ENCODE measurements around the gene EML1. TPM values are rescaled to one million over a fixed set of nuclear protein-coding genes. Genes with fewer than 3 reads are reported as not detected.
A peak's percentile ranks its signal among the peaks of the same experiment; 100 is the strongest.

Gene EML1
- total RNA-seq, 4 donors from 2014 or later, result 12.5 to 19.1 (median 16.6) TPM

DNA sequence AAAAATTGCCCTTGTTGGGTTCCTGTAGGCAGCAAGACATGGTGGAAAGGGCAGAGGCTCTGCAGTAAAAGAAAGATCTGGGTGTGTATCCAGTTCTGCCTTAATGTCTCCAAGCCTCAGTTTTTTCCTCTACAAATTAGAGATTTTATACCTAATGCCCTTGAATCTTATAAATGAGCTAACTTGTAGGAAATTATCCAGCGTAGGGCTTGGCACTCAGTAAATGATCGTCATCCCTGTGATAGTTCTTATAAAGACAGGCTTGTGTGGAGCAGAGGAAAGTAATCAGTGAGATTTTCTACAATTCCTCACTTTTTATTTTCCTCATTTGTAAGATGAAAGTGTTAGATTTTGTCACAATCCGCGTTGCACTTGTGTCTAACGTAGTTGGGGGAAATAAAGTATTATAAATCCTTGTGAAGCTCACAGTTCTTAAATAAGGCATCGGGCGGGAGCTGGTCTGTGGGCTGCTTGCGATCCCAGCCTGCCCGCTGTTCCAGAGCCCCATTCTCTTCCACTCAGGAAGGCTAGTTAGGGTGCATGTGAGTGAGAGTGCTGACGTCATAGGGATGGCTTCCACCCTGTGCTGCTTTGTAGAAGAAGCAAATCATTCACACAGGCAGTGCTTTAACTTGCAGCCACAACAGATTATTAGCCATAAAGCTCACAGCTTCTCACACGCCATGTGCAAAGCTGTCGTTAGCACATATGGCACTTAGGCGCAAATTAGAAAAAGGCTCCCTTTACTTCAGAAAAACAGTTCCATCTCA lies 87.6 kb downstream of the EML1 start:
- H3K36me3 ChIP-seq, result no peaks in the 10 kb centered on the region
- in situ Hi-C loops (cut with MboI; ENCODE audit: low sequenced_read_pairs in 4 of 4) (loop anchor here in 3 of 4 donors (5.0 to 10.0 kb wide), 3 partner anchors 156 to 196 kb away; partner anchors contain the start of gene CYP46A1 (in 1 of the 3)), intact Hi-C loops (cut with DNase I; ENCODE audit: low total_unique reads) (no loop called here)
- no peak for ATAC-seq
- H3K4me1 ChIP-seq, result no peaks in the 10 kb centered on the region
- H3K27ac ChIP-seq, result no peak overlapping the region
- no peaks in the 10 kb centered on the region for H3K9me3 ChIP-seq
- H3K27me3 ChIP-seq, result no peaks in the 10 kb centered on the region
- TF ChIP-seq, protein P1, sequence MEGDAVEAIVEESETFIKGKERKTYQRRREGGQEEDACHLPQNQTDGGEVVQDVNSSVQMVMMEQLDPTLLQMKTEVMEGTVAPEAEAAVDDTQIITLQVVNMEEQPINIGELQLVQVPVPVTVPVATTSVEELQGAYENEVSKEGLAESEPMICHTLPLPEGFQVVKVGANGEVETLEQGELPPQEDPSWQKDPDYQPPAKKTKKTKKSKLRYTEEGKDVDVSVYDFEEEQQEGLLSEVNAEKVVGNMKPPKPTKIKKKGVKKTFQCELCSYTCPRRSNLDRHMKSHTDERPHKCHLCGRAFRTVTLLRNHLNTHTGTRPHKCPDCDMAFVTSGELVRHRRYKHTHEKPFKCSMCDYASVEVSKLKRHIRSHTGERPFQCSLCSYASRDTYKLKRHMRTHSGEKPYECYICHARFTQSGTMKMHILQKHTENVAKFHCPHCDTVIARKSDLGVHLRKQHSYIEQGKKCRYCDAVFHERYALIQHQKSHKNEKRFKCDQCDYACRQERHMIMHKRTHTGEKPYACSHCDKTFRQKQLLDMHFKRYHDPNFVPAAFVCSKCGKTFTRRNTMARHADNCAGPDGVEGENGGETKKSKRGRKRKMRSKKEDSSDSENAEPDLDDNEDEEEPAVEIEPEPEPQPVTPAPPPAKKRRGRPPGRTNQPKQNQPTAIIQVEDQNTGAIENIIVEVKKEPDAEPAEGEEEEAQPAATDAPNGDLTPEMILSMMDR (IDR thresholded peaks at IDR 0.05 in 4 of 5, conservative IDR thresholded peaks at IDR 0.05 in 1 of 5), result no peak
- no peak for TF ChIP-seq POLR2A (IDR thresholded peaks at IDR 0.05)
- DNase-seq, result no peak
- H3K4me3 ChIP-seq, result no peak overlapping the region

DNA sequence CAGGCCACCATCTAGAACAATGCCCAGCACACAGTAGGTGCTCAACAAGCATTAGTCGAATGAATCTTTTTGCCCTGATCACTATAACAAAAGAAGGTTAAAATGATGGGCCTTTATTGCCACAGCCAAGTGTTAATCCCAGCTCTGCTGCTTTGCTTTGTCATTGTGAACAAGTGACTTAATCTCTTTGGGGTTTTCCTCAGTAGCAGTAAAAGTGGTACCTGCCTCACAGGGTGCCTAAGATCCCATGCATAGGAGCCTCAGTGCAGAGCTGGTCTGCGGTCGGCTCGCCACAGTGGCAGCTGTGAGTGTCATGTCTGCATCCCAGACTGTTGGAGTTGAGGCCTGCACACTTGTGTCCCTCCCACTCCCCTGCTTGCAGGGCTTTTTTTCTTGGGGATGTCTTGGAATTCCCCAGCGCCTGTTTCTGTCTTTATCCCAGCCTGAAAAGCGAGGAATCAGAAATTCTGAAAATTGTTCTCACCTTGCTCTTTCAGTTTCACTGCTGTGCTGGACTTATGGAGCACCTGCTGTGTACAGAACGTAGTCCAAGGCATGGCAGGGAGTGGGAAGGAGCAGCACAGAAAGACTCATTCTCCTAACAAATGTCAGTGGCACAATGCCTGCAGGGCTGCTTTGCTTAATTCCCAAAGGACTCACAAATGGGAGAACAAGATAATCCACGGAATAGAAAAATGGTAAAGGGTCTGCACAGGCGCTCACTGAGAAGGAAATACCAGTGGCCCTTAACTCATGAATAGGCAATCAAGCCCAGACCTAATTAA lies 90.8 kb downstream of the EML1 start:
- Histone ChIP-seq H3K4me1 (no peaks in the 10 kb centered on the region), H3K27me3 (no peaks in the 10 kb centered on the region), H3K27ac (no peak overlapping the region), H3K36me3 (no peaks in the 10 kb centered on the region), H3K4me3 (no peak overlapping the region), H3K9me3 (no peaks in the 10 kb centered on the region)
- TF ChIP-seq, protein P1 (IDR thresholded peaks at IDR 0.05 in 4 of 5, conservative IDR thresholded peaks at IDR 0.05 in 1 of 5), result no peak
- TF ChIP-seq POLR2A (IDR thresholded peaks at IDR 0.05), result no peak
- intact Hi-C loops (cut with DNase I; ENCODE audit: low total_unique reads) (no loop called here), in situ Hi-C loops (cut with MboI; ENCODE audit: low sequenced_read_pairs in 4 of 4) (loop anchor here in 3 of 4 donors (5.0 to 10.0 kb wide), 3 partner anchors 159 to 199 kb away; partner anchors contain the start of gene CYP46A1 (in 1 of the 3))
- DNase-seq (no peak), ATAC-seq (no peak)

DNA sequence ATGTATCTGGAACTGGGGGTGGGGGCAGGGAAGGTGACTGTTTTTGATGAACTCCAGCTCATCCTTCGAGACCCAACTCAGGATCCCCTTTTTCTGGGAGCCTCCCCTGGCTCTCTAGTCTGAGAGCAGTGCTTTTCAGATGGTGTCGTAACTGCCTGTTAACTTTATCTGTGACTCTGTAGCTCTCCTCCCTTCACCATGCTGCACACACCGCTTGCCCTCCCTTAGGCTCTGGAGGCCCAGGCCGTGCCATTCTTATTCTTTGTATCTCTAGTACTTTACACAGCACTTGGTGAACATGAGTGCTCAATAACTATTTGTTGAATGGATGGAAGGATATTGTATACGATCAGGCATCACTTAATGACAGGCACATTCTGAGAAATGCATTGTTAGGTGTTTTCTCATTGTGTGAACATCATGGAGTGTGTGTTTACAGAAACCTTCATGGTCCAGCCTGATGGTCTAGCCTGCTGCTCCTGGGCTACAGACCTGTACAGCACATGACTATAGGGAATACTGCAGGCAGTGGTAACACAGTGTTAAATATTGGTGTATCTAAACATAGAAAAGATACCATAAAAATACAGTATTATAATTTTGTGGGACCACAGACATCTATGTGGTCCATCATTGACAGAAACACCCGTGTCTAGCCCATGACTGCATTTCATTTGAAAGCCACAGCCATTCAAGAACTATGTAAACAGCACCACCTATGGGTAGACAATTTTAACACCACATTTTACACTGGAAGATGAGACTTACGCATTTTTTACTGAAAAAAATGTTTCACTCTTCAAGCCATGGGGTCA lies 91.8 kb downstream of the EML1 start:
- no peak for TF ChIP-seq POLR2A (IDR thresholded peaks at IDR 0.05)
- TF ChIP-seq, protein P1 (IDR thresholded peaks at IDR 0.05 in 4 of 5, conservative IDR thresholded peaks at IDR 0.05 in 1 of 5), result peak; percentile 67 to 81 (median 80)
- H3K27ac ChIP-seq, result no peak overlapping the region
- H3K4me3 ChIP-seq, result no peak overlapping the region
- intact Hi-C loops (cut with DNase I; ENCODE audit: low total_unique reads), result loop anchor here (1.0 to 5.0 kb wide), 3 partner anchors 93 to 203 kb away; partner anchors contain the start of gene EML1
- DNase-seq (no peak), ATAC-seq (peak; percentile 81 to 91)
- H3K36me3 ChIP-seq, result no peaks in the 10 kb centered on the region
- H3K4me1 ChIP-seq, result no peaks in the 10 kb centered on the region
- in situ Hi-C loops (cut with MboI; ENCODE audit: low sequenced_read_pairs in 4 of 4), result loop anchor here in 3 of 4 donors (5.0 to 10.0 kb wide), 3 partner anchors 160 to 200 kb away; partner anchors contain the start of gene CYP46A1 (in 1 of the 3)
- no peaks in the 10 kb centered on the region for H3K9me3 ChIP-seq
- H3K27me3 ChIP-seq, result no peaks in the 10 kb centered on the region

DNA sequence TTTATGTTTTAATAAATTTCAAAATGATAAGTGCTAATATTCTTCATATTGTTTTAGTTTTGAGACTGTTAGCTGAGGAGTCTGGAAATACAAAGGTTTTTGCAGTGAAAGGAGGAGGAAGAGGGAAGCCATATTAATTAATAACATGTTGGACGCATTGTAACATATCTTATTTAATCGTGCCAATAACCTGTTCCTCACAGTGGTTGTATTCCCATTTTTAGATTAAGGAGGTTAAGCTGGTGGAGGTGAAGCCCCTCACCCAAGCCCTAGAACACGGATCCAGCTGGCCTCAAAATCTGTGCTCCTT lies 92.4 kb downstream of the EML1 start:
- no peaks in the 10 kb centered on the region for H3K36me3 ChIP-seq
- ATAC-seq, result no peak

More for the DNA sequence above, 92.4 kb downstream of the EML1 start:
- in situ Hi-C loops (cut with MboI; ENCODE audit: low sequenced_read_pairs in 4 of 4), result loop anchor here in 2 of 4 donors (10.0 kb wide), 2 partner anchors 161 to 201 kb away; partner anchors contain the start of gene CYP46A1 (in 1 of the 2)
- Histone ChIP-seq H3K4me1 (no peaks in the 10 kb centered on the region), H3K4me3 (no peak overlapping the region), H3K27me3 (no peaks in the 10 kb centered on the region), H3K27ac (no peak overlapping the region), H3K9me3 (no peaks in the 10 kb centered on the region)
- no peak for DNase-seq
- TF ChIP-seq, protein P1 (IDR thresholded peaks at IDR 0.05 in 4 of 5, conservative IDR thresholded peaks at IDR 0.05 in 1 of 5), result no peak
- no peak for TF ChIP-seq POLR2A (IDR thresholded peaks at IDR 0.05)
- intact Hi-C loops (cut with DNase I; ENCODE audit: low total_unique reads), result loop anchor here (1.0 to 5.0 kb wide), 3 partner anchors 93 to 203 kb away; partner anchors contain the start of gene EML1

Measured in gastrocnemius medialis (tissue), 4 donors.